Ovary (tissue), 3 donors: Measurements from ENCODE around the gene EEF1A2.

Experiments
- POLR2A ChIP-seq: fragments of 450-650 bp; IDR thresholded peaks from one replicate; pipeline ENCODE4 v1.6.1; 2017; ENCODE audit warnings: antibody characterized with exemption, mild to moderate bottlenecking, moderate library complexity
- TF ChIP-seq, protein P1 (sequence below), 3 donors: fragments of 450-650 bp in 2 of 3; fragments of 200-600 bp in 1 of 3; IDR thresholded peaks; one replicate each; pipeline versions ENCODE4 v1.5.1 to v1.8.0; 2016 to 2022; ENCODE audit warnings: antibody characterized with exemption in 3 of 3, mild to moderate bottlenecking in 1 of 3
- donor health status: DM: no; HTN: no; CAD: no.

DNA sequence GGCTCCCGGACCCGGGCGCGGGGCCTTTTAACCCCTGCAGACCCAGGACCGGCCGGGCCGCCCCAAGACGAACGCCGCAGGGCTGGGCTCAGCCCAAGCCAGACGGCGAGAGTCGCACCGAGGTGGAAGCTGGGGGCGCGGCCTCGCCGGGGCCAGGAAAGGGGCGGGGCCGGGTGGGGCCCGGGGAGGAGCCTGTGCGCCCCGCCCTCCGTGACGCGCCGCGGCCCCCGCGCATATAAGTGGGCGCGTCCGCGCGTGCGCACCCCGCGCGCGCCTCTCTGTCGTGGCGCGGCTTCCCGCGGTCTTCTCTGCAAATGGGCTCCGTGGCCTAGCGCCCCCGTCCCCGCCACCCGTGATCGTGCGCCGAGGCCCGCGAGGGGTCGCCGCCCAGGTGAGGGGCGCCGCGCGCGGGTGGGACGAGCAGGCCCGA is 21.6 kb upstream of the EEF1A2 start, which contains the start of gene PPDPF:
- TF ChIP-seq, protein P1, sequence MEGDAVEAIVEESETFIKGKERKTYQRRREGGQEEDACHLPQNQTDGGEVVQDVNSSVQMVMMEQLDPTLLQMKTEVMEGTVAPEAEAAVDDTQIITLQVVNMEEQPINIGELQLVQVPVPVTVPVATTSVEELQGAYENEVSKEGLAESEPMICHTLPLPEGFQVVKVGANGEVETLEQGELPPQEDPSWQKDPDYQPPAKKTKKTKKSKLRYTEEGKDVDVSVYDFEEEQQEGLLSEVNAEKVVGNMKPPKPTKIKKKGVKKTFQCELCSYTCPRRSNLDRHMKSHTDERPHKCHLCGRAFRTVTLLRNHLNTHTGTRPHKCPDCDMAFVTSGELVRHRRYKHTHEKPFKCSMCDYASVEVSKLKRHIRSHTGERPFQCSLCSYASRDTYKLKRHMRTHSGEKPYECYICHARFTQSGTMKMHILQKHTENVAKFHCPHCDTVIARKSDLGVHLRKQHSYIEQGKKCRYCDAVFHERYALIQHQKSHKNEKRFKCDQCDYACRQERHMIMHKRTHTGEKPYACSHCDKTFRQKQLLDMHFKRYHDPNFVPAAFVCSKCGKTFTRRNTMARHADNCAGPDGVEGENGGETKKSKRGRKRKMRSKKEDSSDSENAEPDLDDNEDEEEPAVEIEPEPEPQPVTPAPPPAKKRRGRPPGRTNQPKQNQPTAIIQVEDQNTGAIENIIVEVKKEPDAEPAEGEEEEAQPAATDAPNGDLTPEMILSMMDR (IDR thresholded peaks at IDR 0.05) = no peak
- peak; percentile 93 for TF ChIP-seq POLR2A
